HG02571 (cell line): ENCODE data around the gene NFATC1.

Experiments used
- ATAC-seq: cut with Tn5 transposase; IDR thresholded peaks from one replicate; pipeline ENCODE4 v1.9.1; 2021; ENCODE audit warnings: mild to moderate bottlenecking, moderate library complexity; ENCODE audit not compliant: unreplicated experiment

Gene NFATC1

DNA sequence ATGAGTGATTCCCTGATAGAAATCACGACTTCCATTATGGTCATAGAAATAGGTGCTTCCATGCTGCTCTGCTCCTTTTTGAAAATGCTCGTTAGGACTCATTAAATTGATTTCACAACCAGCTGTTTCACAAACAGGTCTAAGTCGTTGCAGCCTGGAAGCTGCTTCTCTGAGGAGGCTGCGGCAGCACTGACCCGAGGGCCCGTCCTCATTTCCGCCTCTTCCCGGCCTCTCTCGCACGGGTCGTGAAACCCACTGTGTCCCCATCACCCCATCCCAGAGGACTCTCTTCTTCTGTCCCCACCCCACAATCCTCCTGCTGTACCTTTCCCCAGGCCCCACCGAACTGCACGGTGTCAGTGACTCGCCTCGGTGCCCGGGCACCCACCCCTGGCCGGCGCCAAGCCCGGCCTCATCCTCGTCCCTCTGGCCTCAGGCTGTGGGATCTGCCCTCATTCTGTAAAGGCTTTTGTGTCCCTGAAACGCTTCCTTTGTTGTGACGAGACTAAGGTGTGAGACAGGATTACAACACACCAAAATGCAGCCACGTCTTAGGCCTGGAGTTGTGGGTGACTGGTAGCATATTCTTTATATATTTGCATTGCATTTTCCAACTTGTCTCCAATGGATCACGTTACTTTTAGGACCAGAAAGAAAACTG is 171.2 kb downstream of the NFATC1 start:
- no peak for ATAC-seq

- no peak for ATAC-seq
Observed at GRCh38 chr18:79567481-79568147, 171.9 kb downstream of the NFATC1 start.

DNA sequence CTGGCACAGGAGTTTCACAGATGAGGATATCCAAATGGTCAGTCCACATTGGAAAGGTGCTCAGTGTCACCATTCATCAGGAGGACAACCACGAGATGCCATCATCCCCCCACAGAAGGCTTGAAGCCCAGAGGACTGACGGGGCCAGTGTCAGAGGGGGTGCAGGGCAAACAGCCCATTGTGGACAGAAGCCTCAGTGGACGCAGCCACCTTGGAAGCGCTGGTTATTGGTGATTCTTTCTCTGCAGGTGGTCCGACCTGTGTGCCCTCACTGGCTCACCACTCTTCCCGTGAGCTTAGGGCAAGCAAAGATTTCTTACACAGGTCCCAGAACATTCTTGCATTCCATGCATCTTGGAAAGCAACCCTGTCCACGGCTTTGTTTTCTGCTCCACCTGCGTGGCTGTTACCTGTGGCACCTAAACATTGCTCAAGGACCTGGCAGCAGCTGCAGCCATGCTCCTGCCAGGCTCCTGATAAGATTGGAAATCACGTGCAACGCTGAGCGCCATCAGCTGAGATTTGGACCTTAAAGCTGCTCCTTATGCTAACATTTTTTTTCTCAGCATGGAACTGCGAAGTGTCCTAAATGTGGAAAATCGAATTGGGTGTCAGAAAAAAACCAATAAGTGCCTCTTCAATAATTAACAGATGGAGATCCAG is 172.9 kb downstream of the NFATC1 start:
- ATAC-seq: no peak

GRCh38 chr18:79569720-79570119 is 174.0 kb downstream of the NFATC1 start:
- ATAC-seq: no peak

DNA sequence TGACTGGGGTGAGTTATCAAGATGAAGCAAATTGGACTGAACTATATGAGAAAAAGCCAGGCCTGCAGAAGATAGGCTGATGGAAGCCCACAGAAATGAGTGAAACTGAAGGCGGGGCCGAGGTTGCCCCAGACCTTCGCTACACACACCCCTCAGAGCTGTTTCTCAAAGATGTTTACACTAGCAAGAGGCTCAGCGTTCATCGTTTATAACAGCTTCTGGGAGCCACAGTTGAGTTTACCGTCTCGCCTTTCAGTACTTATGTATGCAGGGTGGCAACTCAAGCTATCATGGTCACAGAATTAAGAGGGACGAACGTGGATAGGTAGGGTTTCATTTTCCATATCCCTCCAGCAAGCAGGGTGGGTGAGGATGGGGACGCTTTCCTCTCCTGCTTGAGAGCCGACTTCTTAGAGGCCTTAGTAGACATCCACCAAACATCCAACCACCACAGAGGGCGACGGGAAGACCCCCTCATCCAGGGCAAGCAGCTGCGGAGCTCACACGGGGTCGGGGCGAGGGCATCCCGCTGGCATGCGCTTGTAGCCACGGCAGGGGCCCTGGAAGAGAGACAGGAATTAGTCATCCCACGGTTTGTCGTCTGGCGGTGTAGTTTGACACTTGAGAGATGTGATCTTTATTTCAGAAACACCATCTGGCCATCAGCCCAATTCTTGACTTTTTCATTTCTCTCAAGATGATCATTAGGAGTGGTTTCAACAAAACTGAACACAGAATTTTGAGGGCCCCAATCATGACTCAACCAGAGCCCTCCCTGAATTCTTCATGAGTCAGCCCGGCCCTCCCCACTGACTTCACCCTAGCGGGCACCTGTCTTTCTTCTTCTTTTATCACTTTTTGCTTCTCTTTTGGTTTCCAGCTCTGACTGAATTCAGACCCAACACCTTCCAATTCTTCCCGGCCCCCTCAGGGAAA is 174.8 kb downstream of the NFATC1 start:
- ATAC-seq: no peak

- ATAC-seq: no peak
Observed at GRCh38 chr18:79571211-79572092, 175.7 kb downstream of the NFATC1 start.

DNA sequence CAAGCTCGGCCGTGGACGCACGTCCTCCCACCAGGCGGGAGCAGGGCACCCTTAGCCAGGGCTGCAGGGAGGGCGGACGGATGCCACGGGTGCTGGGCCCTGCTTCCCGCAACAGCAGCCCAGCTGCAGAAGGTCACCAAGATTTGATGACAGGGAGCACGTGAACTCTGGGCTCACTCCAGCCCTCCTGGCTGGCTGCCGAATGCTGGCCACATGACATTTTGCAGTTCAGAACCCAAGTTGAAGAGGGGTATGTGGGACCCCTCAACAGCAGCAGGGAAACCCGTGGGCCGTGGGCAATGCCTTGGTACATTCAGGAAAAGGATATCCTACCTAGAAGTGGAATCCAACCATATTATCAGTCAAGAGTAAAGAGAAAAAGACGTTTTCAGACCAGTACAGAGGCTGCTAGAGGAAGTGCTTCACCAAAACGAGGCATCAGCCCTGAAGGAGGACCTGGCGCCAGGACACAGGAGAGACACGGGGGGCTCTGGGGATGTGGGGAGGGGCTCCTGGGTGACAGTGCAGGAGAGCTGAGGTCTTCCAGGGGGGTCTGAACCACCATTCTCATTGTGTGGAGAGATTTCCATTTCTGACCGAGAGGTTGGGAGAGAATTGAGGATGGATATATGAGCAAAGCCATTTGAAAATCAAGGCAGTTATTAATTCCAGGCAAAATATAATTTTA is 176.5 kb downstream of the NFATC1 start:
- no peak for ATAC-seq

- no peak for ATAC-seq
Observed at GRCh38 chr18:79572848-79573451, 177.2 kb downstream of the NFATC1 start.

DNA sequence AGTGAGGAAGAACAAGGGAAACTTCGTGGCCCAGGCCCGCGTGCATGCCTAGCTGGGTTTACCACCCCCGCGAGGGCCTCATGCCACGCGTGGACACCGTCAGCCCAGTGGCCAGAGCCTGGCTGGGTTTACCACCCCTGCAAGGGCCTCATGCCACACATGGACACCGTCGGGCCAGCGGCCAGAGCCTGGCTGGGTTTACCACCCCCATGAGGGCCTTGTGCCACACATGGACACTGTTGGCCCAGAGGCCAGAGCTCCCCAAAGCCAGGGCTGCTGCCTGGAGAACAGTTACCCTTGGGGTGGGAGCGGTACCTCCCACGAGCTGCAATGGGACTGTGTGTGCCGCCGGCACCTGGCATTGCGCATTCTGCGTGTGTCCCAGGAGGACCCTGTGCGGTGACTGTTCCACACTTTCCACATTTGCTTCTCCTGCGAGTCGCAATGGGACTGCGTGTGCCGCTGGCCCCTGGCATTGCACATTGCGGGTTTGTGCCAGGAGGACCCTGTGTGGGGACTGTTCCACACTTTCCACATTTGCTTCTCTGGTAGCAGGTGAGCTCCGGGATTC is 178.3 kb downstream of the NFATC1 start:
- no peak for ATAC-seq

DNA sequence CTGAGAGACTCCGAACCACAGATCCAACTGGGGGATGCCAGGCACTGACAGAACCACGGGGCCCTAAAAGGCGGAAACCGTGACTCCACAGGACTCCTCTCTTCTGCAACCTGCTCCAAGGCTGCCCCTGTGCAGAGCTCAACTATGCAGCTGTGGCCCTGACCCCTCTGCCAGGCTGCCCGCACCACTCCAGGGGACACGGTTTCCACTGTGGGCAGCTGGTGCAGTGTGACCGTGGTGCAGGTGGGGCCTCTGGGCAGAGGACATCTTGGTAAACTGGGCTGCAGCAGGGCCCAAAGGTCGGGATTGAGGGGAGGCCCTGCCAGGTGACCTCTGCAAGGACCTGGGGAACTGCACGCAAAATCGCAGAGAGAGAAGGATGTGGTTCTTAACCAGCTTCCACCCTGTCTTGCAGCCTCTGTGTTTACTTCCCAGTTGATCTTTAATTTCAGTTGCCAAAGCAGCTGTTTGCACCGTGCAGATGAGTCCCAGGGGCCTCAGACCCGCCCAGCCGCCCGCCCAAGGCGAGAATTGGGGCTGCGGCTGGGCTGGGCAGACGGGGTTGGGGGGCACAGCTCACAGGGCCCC is 179.3 kb downstream of the NFATC1 start:
- ATAC-seq: no peak

DNA sequence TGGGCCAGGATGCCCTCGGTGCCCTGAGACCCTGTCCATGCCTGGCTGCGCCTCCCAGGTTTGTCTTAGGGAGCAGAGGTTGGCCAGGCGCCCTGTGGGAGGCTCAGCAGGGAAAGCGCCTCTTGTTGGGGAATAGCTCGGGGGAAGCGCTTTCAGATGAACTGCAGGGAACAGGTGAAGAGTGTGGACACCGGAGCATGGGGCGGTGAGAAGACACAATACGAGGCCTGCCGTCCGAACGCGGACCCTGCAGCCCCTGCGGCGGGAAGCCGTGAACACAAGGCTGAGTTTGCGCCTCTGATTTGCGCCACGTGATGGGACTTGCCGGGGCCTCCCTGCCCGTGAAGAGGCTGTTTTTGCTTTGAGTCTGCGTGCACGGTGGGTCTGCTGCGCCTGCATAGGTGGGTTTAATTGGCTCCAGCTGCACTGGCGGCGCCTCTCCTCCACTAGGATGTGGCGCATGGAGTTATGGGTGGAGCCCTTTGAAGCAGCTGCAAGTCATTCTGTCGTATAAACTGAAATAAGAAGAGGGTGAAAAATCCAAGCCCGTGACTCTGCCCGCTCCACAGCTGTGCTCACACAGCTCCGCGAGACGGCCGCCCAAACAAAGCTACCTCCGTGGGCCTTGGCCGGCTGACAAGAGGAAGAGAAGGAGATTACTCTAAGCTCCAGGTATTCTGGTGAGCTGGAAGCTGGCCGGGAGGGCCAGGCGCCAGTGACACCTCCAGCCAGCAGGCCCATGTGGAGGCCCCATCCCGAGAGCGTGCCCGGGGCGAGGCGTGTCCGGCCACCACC is 180.4 kb downstream of the NFATC1 start:
- no peak for ATAC-seq

- ATAC-seq: no peak
Observed at GRCh38 chr18:79576686-79577351, 181.1 kb downstream of the NFATC1 start.

GRCh38 chr18:79577451-79578395 is 182.0 kb downstream of the NFATC1 start:
- no peak for ATAC-seq

- no peak for ATAC-seq
Observed at GRCh38 chr18:79578396-79579260, 182.9 kb downstream of the NFATC1 start.
